ENCODE data around the gene MTPN. TPM values are rescaled to one million over a fixed set of nuclear protein-coding genes. Genes with fewer than 3 reads are reported as not detected.

Gene MTPN
- total RNA-seq (2022) (153 and 178 TPM in 2 replicates), Bru-seq, nascent RNA (percentile 93 among the genes with signal in this experiment), BruChase-seq, experiment 1, labeled RNA remaining after a 6-hour chase (percentile 96 among the genes with signal in this experiment), BruChase-seq, experiment 2, labeled RNA remaining after a 2-hour chase (percentile 91 among the genes with signal in this experiment)
- long read RNA-seq, transcript MTPN-201 (4 exons, 3,738 nt): major isoform, 17 of 21 reads
- long read RNA-seq, partial matches to known transcripts: 0 of 21 reads
- long read RNA-seq, other reads (novel, unspliced or antisense): 4 of 21 reads

- peak; percentile 99 for DNase-seq (ENCODE audit: unreplicated experiment)
- ChIA-PET CTCF (interaction anchor here (1.2 to 1.4 kb wide), 2 partner anchors 18 to 176 kb away, joined by 5 to 8 read pairs; no protein-coding TSS in a partner anchor), POLR2A (interaction anchor here (0.5 to 2.9 kb wide), 7 partner anchors 11 to 315 kb away, joined by 3 to 13 read pairs (median 4); partner anchors contain the start of gene STMP1)
- H3K4me3 Mint-ChIP-seq (ENCODE audit: unreplicated experiment): peak within 1 kb of the TSS; percentile 83
- no peak for TF ChIP-seq CTCF (IDR thresholded peaks at IDR 0.05; ENCODE audit: unreplicated experiment)
- H3K9me3 Mint-ChIP-seq (ENCODE audit: unreplicated experiment): no peaks in the 10 kb centered on the region
- peaks cover 39% of the 10 kb centered on the region for H3K4me1 Mint-ChIP-seq (ENCODE audit: insufficient read depth, unreplicated experiment)
- intact Hi-C loops (cut with micrococcal nuclease): no loop called here
- no TSS peak for BruUV-seq (replicated peaks)
- no peaks in the 10 kb centered on the region for H3K27me3 Mint-ChIP-seq (ENCODE audit: insufficient read depth, unreplicated experiment)
- peaks cover 11% of the 10 kb centered on the region for H3K36me3 Mint-ChIP-seq (ENCODE audit: insufficient read depth, unreplicated experiment)
- H3K27ac Mint-ChIP-seq (ENCODE audit: low read depth, unreplicated experiment): peak within 1 kb of the TSS; percentile 81
These were observed at the start of gene MTPN for GRCh38 chr7:135977007-135977741. Gene MTPN, minus strand, starts transcription at chr7:135977359. Its CDS starts 259 bp downstream, at chr7:135977100.

DNA sequence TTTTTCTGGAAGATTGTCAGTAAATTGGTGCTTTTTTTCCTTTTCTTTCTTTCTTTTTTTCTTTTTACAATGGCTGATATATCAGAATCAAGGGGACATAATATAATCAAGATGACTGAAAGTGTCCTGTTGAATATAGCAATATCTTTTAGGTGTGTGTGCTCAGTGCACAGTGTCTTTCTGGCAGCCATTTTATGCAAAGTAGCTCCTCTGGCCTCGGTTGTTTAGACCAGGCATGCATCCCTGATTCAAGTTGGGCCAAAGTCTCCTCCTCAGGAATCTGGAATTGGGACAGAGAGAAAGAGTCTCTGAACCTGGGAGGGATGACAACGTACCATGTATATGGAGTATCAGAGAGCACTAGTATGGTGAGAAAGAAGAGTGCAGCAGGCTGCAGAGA lies 49.0 kb upstream of the MTPN start:
- ChIA-PET POLR2A (no interaction called here), CTCF (interaction anchor here (0.8 to 2.4 kb wide), 3 partner anchors 17 to 225 kb away, joined by 3 to 12 read pairs (median 5); no protein-coding TSS in a partner anchor)
- no TSS peak for BruUV-seq (replicated peaks)
- TF ChIP-seq CTCF (IDR thresholded peaks at IDR 0.05; ENCODE audit: unreplicated experiment): no peak
- Mint-ChIP-seq H3K27ac (ENCODE audit: low read depth, unreplicated experiment) (no peak overlapping the region), H3K9me3 (ENCODE audit: unreplicated experiment) (no peaks in the 10 kb centered on the region), H3K4me1 (ENCODE audit: insufficient read depth, unreplicated experiment) (peaks cover 4% of the 10 kb centered on the region), H3K27me3 (ENCODE audit: insufficient read depth, unreplicated experiment) (peaks cover 18% of the 10 kb centered on the region), H3K36me3 (ENCODE audit: insufficient read depth, unreplicated experiment) (no peaks in the 10 kb centered on the region), H3K4me3 (ENCODE audit: unreplicated experiment) (no peak overlapping the region)
- DNase-seq (ENCODE audit: unreplicated experiment): no peak
- intact Hi-C loops (cut with micrococcal nuclease): no loop called here

DNA sequence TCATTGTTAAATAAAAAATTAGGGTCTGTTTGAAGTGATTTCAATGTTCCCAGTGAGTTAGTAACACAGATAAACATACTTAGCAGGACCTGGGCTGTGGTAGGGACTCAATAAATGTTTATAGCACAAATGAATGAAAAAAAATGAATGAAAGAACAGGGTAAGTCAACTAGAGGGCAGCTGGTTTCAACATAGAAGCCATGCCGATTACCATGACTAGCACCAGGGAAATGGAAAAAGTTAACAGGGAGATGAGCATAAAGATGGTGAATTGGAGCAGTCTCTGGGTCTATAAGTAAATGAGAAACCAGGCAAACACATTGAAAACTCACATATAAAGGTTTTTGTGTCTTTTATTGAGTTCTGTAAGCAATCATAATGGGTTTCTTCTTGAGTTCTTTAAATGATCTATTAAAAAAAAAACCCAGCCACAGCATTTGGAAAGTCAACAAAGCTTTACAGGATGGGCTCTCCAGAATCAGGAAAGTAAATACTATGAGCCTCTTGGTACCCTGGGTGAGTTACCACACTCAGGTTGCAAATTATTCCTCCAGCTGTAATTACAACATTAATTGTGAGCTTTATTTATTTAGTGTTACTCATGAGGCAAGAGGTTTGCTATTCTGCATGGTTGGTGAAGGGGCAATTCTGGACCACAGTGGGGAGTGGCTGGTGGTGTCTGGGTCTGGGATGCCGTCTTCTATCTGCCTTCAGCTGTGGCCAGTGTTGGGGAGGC lies 46.1 kb upstream of the MTPN start:
- H3K4me3 Mint-ChIP-seq (ENCODE audit: unreplicated experiment): no peak overlapping the region
- H3K9me3 Mint-ChIP-seq (ENCODE audit: unreplicated experiment): no peaks in the 10 kb centered on the region
- TF ChIP-seq CTCF (IDR thresholded peaks at IDR 0.05; ENCODE audit: unreplicated experiment): no peak
- no peaks in the 10 kb centered on the region for H3K4me1 Mint-ChIP-seq (ENCODE audit: insufficient read depth, unreplicated experiment)
- no peak for DNase-seq (ENCODE audit: unreplicated experiment)
- intact Hi-C loops (cut with micrococcal nuclease): no loop called here
- POLR2A ChIA-PET: no interaction called here
- no TSS peak for BruUV-seq (replicated peaks)
- H3K36me3 Mint-ChIP-seq (ENCODE audit: insufficient read depth, unreplicated experiment): no peaks in the 10 kb centered on the region
- CTCF ChIA-PET: interaction anchor here (0.5 to 2.4 kb wide), 6 partner anchors 10 to 871 kb away, joined by 3 to 11 read pairs (median 5); no protein-coding TSS in a partner anchor
- peaks cover 24% of the 10 kb centered on the region for H3K27me3 Mint-ChIP-seq (ENCODE audit: insufficient read depth, unreplicated experiment)
- H3K27ac Mint-ChIP-seq (ENCODE audit: low read depth, unreplicated experiment): no peak overlapping the region

DNA sequence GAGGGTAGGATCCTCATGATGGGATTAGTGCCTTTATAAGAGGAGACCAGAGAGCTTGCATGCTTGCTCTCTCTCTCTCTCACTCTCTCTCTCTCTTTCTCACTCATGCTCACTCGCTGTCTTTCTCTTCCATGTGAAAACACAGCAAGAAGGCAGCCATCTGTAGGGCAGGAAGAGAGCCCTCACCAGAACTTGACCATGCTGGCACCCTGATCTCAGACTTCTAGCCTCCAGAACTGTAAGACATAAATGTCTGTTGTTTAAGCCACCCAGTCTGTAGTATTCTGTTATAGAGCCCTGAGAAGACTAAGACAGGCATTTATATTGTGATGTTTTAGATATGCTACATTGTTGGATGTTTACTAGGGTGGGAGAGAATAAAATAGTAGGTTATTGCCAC lies 43.4 kb upstream of the MTPN start:
- peaks cover 29% of the 10 kb centered on the region for H3K27me3 Mint-ChIP-seq (ENCODE audit: insufficient read depth, unreplicated experiment)
- no peak for TF ChIP-seq CTCF (IDR thresholded peaks at IDR 0.05; ENCODE audit: unreplicated experiment)
- no peaks in the 10 kb centered on the region for H3K36me3 Mint-ChIP-seq (ENCODE audit: insufficient read depth, unreplicated experiment)
- no peak overlapping the region for H3K4me3 Mint-ChIP-seq (ENCODE audit: unreplicated experiment)
- intact Hi-C loops (cut with micrococcal nuclease): no loop called here
- no peak overlapping the region for H3K27ac Mint-ChIP-seq (ENCODE audit: low read depth, unreplicated experiment)
- ChIA-PET POLR2A (no interaction called here), CTCF (no interaction called here)
- no peaks in the 10 kb centered on the region for H3K4me1 Mint-ChIP-seq (ENCODE audit: insufficient read depth, unreplicated experiment)
- no TSS peak for BruUV-seq (replicated peaks)
- DNase-seq (ENCODE audit: unreplicated experiment): no peak
- no peaks in the 10 kb centered on the region for H3K9me3 Mint-ChIP-seq (ENCODE audit: unreplicated experiment)
